WTC11 (cell line): ENCODE measurements around the gene KYNU.

Experiments
- EMX1 ChIP-seq: fragments of 250-450 bp; sonication (Bioruptor Pico); IDR thresholded peaks from 2 replicates; pipeline ENCODE4 v1.8.0; 2021; ENCODE audit warnings: mild to moderate bottlenecking
- ETV6 ChIP-seq: sonication (generic); formaldehyde crosslinking; IDR thresholded peaks from 2 replicates; pipeline ENCODE4 v1.8.1; 2022; ENCODE audit warnings: mild to moderate bottlenecking, missing genetic modification reagents
- FOXJ3 ChIP-seq: sonication (generic); formaldehyde crosslinking; IDR thresholded peaks from 2 replicates; pipeline ENCODE4 v1.9.0; 2021; ENCODE audit warnings: missing genetic modification reagents, mild to moderate bottlenecking, borderline replicate concordance
- FOXK1 ChIP-seq: sonication (generic); formaldehyde crosslinking; IDR thresholded peaks from 2 replicates; pipeline ENCODE4 v1.8.0; 2022; ENCODE audit warnings: mild to moderate bottlenecking, moderate library complexity, missing genetic modification reagents
- FOXP1 ChIP-seq: sonication (generic); formaldehyde crosslinking; IDR thresholded peaks from 2 replicates; pipeline ENCODE4 v1.8.0; 2022; ENCODE audit warnings: missing genetic modification reagents, mild to moderate bottlenecking, moderate library complexity, borderline replicate concordance
- GABPB1 ChIP-seq: sonication (generic); formaldehyde crosslinking; IDR thresholded peaks from 2 replicates; pipeline ENCODE4 v1.8.1; 2023; ENCODE audit warnings: mild to moderate bottlenecking, missing genetic modification reagents
- SP1 ChIP-seq: sonication (generic); formaldehyde crosslinking; conservative IDR thresholded peaks from 2 replicates; pipeline ENCODE4 v1.8.1; 2022; ENCODE audit warnings: missing genetic modification reagents
- TF ChIP-seq, protein P1 (sequence below): fragments of 200-600 bp; IDR thresholded peaks from 2 replicates; pipeline ENCODE4 v1.8.0; 2022; ENCODE audit warnings: antibody characterized with exemption
- TF ChIP-seq, protein P2 (sequence below): sonication (generic); formaldehyde crosslinking; IDR thresholded peaks from 2 replicates; pipeline ENCODE4 v1.8.1; 2023; ENCODE audit warnings: mild to moderate bottlenecking, missing genetic modification reagents, moderate library complexity
- TF ChIP-seq, protein P3 (sequence below): sonication (generic); formaldehyde crosslinking; IDR thresholded peaks from 2 replicates; pipeline ENCODE4 v1.8.0; 2022; ENCODE audit warnings: mild to moderate bottlenecking, missing genetic modification reagents

DNA sequence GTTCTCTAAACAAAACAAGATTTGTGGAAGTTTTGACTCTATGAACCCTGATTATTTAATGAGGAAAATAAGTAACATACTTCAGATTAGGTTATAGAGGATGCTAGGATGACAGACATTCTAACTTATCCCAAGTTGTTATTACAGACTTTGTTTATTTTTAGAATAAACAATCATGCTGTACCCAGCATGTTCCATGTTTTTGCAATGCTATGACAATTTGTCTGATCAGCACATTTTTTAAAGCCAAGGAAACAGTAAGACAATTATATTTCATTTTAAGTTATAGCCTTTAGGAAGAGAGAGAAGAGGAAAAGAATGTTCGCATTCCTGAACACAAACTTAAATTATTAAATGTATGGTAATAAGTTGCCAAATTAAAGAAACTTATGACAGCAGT lies 119.8 kb downstream of the KYNU start:
- no peak for TF ChIP-seq FOXJ3 (CRISPR knock-in tag)
- TF ChIP-seq, protein P1, sequence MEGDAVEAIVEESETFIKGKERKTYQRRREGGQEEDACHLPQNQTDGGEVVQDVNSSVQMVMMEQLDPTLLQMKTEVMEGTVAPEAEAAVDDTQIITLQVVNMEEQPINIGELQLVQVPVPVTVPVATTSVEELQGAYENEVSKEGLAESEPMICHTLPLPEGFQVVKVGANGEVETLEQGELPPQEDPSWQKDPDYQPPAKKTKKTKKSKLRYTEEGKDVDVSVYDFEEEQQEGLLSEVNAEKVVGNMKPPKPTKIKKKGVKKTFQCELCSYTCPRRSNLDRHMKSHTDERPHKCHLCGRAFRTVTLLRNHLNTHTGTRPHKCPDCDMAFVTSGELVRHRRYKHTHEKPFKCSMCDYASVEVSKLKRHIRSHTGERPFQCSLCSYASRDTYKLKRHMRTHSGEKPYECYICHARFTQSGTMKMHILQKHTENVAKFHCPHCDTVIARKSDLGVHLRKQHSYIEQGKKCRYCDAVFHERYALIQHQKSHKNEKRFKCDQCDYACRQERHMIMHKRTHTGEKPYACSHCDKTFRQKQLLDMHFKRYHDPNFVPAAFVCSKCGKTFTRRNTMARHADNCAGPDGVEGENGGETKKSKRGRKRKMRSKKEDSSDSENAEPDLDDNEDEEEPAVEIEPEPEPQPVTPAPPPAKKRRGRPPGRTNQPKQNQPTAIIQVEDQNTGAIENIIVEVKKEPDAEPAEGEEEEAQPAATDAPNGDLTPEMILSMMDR, result no peak
- no peak for TF ChIP-seq FOXP1
- no peak for TF ChIP-seq GABPB1
- TF ChIP-seq EMX1 (CRISPR knock-in tag), result no peak
- no peak for TF ChIP-seq ETV6
- TF ChIP-seq, protein P2, sequence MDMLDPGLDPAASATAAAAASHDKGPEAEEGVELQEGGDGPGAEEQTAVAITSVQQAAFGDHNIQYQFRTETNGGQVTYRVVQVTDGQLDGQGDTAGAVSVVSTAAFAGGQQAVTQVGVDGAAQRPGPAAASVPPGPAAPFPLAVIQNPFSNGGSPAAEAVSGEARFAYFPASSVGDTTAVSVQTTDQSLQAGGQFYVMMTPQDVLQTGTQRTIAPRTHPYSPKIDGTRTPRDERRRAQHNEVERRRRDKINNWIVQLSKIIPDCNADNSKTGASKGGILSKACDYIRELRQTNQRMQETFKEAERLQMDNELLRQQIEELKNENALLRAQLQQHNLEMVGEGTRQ (CRISPR knock-in tag), result no peak
- TF ChIP-seq FOXK1, result no peak
- TF ChIP-seq SP1 (CRISPR knock-in tag), result no peak
- TF ChIP-seq, protein P3, sequence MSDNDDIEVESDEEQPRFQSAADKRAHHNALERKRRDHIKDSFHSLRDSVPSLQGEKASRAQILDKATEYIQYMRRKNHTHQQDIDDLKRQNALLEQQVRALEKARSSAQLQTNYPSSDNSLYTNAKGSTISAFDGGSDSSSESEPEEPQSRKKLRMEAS (CRISPR knock-in tag), result no peak
